Activated effector memory CD4-positive, alpha-beta T cell treated with anti-CD3 and anti-CD28 coated beads, Interleukin-2, amount 50 U/mL, for 16 hours (primary cell): ENCODE measurements around the gene LRP4.
A peak's percentile ranks its signal among the peaks of the same experiment; 100 is the strongest.

ENCODE experiments used
- DNase-seq: peaks from one replicate; pipeline ENCODE4 v3.0.0-alpha.2; 2020

The LRP4 gene

GRCh38 chr11:46838501-46838900 lies 79.8 kb downstream of the LRP4 start:
- DNase-seq = no peak

- DNase-seq = no peak
Observed at GRCh38 chr11:46837860-46838259, 80.5 kb downstream of the LRP4 start.

GRCh38 chr11:46836870-46837269 lies 81.5 kb downstream of the LRP4 start:
- no peak for DNase-seq

GRCh38 chr11:46836431-46836830 lies 81.9 kb downstream of the LRP4 start:
- no peak for DNase-seq

GRCh38 chr11:46835897-46836296 lies 82.5 kb downstream of the LRP4 start:
- no peak for DNase-seq

GRCh38 chr11:46834821-46835220 lies 83.5 kb downstream of the LRP4 start:
- no peak for DNase-seq

DNA sequence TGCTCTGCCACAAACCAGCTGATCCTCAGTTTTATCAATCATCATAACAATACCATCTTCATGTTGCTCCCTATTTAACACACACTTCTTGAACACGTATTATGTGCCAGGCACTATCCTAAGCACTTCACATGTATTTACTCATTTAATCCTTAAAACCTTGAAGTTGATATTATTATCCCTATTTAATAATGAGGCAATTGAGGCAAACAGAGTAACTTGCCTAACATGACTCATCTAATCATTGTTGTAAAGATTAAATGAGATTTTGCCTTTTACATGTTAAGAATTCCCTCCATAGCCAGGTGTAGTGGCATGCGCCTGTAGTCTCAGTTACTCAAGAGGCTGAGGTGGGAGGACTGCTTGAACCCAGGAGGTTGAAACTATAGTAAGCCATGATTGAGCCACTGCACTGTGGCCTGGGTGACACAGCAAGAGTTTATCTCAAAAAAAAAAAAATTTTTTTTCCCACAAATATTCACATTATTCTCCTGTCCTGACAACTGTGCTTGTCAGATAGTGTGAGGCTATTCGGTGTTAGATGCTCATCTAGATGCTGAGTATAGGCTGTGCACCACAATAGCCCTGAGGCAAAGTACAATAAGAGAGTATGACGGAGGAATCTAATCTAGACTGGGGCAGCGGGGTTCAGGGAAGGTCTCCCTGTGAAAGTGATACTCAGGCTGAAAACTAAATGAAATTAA lies 85.7 kb downstream of the LRP4 start:
- DNase-seq = no peak

DNA sequence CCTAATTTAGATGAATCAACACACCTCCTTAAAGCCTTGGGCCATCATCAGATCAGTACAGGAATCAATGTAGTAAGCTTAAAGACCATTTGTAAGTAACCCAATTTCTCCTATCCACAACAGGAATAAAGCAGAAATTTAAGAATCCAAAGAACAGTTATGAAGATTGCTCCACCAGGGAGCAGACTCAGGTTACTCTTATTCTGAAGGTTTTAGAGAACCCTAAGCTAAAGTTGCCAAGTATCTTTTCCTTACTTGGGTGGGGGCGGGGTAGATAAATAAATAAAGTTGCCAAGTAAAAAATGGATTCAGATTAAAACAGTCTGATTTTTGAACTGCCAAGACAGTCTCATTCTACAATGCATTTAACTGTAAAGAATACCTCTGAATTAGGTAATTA lies 90.4 kb downstream of the LRP4 start:
- DNase-seq = no peak

DNA sequence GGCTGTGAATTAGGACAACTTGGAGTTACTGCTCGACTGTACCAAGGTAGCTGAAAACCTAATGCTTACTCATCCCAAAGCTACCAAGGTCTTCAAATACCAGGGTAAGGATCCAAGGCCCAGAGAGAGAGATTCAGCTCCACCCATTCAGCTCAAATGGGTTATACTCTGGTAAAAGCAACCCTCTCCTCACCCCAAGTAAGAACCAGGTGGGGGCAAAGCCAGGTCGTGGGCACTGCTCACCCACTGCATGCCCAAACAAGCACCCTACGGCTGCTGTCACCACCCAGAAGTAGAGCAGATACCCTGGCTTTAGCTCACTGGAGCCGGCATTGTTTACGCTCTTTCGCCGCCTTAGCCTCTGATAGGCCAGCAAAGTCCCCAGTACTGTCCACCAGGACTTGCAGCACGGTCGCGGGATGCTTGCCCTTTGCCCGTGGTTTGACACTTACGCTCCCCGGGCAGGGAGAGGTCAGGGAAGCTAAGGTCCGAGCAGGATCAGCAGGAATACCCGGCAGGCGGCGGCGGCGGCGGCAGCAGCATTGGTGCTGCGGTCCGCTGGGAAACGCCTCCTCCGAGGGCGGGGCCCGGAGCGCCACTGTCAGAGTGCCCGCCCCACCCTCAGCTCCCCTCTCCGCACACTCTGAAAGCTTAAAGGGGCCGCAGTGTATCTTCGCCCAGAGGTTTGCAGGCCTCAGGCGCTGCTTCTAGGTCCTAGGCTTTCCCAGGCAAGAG lies 91.9 kb downstream of the LRP4 start:
- peak; percentile 90 for DNase-seq

GRCh38 chr11:46808799-46809431 lies 109.4 kb downstream of the LRP4 start:
- no peak for DNase-seq
